ENCODE data around the gene DMRT2.

DNA sequence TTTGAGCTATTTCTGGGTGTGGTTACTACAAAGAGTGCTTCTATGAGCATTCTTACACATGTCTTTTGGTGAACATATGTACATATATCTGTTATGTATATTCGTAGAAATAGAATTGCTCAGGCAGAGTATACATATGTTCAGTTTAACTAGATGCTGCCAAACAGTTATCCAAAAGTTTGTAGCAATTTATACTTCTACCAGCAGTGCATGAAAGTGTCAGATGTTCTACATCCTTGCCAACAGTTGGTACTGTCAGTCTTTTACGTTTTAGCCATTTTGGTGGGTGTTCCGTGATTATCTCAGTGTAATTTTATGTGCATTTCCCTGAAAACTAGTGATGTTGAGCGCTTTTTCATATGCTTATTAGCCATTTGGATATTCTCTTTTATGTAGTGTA, 35.9 kb upstream of the DMRT2 start:
- TF ChIP-seq POLR2AphosphoS5 (IDR thresholded peaks at IDR 0.05) = no peak
- TF ChIP-seq, protein P1, sequence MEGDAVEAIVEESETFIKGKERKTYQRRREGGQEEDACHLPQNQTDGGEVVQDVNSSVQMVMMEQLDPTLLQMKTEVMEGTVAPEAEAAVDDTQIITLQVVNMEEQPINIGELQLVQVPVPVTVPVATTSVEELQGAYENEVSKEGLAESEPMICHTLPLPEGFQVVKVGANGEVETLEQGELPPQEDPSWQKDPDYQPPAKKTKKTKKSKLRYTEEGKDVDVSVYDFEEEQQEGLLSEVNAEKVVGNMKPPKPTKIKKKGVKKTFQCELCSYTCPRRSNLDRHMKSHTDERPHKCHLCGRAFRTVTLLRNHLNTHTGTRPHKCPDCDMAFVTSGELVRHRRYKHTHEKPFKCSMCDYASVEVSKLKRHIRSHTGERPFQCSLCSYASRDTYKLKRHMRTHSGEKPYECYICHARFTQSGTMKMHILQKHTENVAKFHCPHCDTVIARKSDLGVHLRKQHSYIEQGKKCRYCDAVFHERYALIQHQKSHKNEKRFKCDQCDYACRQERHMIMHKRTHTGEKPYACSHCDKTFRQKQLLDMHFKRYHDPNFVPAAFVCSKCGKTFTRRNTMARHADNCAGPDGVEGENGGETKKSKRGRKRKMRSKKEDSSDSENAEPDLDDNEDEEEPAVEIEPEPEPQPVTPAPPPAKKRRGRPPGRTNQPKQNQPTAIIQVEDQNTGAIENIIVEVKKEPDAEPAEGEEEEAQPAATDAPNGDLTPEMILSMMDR (IDR thresholded peaks at IDR 0.05) = no peak
- no peak for TF ChIP-seq POLR2A (IDR thresholded peaks at IDR 0.05)
